ENCODE results near the gene ABCC4.

The ABCC4 gene

DNA sequence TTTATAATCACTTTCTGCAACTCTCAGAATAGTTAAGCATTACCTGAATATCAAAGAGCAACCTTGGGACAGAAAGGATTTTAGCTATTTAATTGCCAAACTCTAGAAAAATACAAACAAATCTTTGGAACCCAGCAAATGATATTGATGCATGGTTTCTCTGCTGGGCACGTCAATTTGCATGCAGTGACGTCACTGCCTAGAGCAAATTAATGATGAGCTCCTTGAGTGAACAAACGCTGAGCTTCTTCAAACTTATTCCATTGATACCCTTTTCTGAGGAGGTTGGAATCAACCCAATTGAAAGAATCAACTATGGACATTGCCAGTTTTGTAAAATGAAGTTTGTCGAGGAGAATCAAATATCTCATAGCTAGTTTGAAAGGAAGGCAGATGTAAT, 329.0 kb downstream of the ABCC4 start:
- no peak for DNase-seq (ENCODE audit: low read depth)
- no peak overlapping the region for H3K4me3 ChIP-seq (ENCODE audit: control insufficient read depth, low read depth, low read length)
- TF ChIP-seq, protein P1, sequence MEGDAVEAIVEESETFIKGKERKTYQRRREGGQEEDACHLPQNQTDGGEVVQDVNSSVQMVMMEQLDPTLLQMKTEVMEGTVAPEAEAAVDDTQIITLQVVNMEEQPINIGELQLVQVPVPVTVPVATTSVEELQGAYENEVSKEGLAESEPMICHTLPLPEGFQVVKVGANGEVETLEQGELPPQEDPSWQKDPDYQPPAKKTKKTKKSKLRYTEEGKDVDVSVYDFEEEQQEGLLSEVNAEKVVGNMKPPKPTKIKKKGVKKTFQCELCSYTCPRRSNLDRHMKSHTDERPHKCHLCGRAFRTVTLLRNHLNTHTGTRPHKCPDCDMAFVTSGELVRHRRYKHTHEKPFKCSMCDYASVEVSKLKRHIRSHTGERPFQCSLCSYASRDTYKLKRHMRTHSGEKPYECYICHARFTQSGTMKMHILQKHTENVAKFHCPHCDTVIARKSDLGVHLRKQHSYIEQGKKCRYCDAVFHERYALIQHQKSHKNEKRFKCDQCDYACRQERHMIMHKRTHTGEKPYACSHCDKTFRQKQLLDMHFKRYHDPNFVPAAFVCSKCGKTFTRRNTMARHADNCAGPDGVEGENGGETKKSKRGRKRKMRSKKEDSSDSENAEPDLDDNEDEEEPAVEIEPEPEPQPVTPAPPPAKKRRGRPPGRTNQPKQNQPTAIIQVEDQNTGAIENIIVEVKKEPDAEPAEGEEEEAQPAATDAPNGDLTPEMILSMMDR (IDR thresholded peaks at IDR 0.05; ENCODE audit: control insufficient read depth, insufficient read depth, low read depth, low read length, missing control alignments): no peak

Measured in AG09309 (cell line).